Vagina (tissue), 2 donors: ENCODE results near the gene BACE2. TPM values are rescaled to one million over a fixed set of nuclear protein-coding genes. Genes with fewer than 3 reads are reported as not detected.

ENCODE experiments used
- DNase-seq, 2 donors: peaks; one replicate each; pipeline ENCODE4 v3.0.0-alpha.2; 2017; ENCODE audit errors: extremely low spot score in 2 of 2
- H3K27ac ChIP-seq: fragments of 200-600 bp; sonication (generic); one replicate; pipeline ENCODE4 v1.5.1; 2019
- H3K27me3 ChIP-seq: fragments of 200-600 bp; sonication (generic); one replicate; pipeline ENCODE4 v1.5.1; 2019
- H3K36me3 ChIP-seq, 2 donors: fragments of 200-600 bp; sonication (generic); one replicate each; pipeline ENCODE4 v1.5.1; 2017 to 2019
- H3K4me1 ChIP-seq: fragments of 200-600 bp; sonication (generic); one replicate; pipeline ENCODE4 v1.5.1; 2019
- H3K4me3 ChIP-seq, 2 donors: fragments of 200-600 bp; sonication (generic); 1 replicate in 1 of 2; 2 replicates in 1 of 2; pipeline ENCODE4 v1.5.1; 2016 to 2019
- H3K9me3 ChIP-seq: fragments of 200-600 bp; sonication (generic); one replicate; pipeline ENCODE4 v1.5.1; 2019
- POLR2A ChIP-seq, 2 donors: fragments of 450-650 bp; IDR thresholded peaks; one replicate each; pipeline ENCODE4 v1.6.1; 2017; ENCODE audit warnings: antibody characterized with exemption in 2 of 2, mild to moderate bottlenecking in 2 of 2, moderate library complexity in 2 of 2
- POLR2AphosphoS5 ChIP-seq, 2 donors: sonication (generic); formaldehyde crosslinking; IDR thresholded peaks; one replicate each; pipeline ENCODE4 v1.9.0; 2017; ENCODE audit warnings: antibody characterized with exemption in 2 of 2, mild to moderate bottlenecking in 2 of 2, low read depth in 1 of 2; ENCODE audit not compliant: insufficient read depth in 1 of 2
- intact Hi-C: fragments of 100-400 bp; cut with DNase I; formaldehyde crosslinking; loops from one replicate; pipeline ENCODE4 v1.15.1; 2023
- total RNA-seq: library from RNA; depleted of rRNA; stranded (reverse); fragments of >200 nt; gene quantifications from one replicate; pipeline ENCODE4 v1.2.3, GENCODE V29; 2016
- TF ChIP-seq, protein P1 (sequence below), 3 experiments: fragments of 450-650 bp in 2 of 3; fragments of 200-600 bp in 1 of 3; sonication (generic) in 1 of 3; IDR thresholded peaks; one replicate each; pipeline ENCODE4 v1.5.1; 2017 to 2019; ENCODE audit warnings: antibody characterized with exemption in 3 of 3, mild to moderate bottlenecking in 2 of 3, moderate library complexity in 2 of 3

BACE2 gene
- total RNA-seq, 1 donor from 2014 or later = 43.7 TPM

DNA sequence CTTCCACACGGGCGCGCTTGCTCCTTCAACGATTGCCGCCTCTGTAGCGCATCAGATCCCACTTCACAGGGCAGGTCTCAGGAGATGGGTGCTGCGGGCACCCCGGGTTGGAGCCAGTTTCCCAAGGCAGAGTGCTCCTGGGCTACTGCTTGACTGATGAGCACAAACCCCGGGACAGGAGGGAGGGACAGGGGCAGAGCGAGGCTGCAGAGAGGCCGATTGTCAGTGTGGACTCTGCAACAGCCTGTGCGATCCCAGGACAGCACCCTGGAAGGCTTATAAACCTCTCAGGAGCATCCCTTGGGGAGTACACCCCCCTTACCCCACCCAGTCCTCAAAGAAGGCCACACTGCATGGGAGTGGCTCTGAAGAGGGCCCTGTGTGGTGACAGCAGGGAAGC, 28.0 kb upstream of the BACE2 start:
- TF ChIP-seq POLR2A (IDR thresholded peaks at IDR 0.05) (no peak), POLR2AphosphoS5 (IDR thresholded peaks at IDR 0.05; ENCODE audit: insufficient read depth in 1 of 2, low read depth in 1 of 2) (no peak)
- TF ChIP-seq, protein P1, sequence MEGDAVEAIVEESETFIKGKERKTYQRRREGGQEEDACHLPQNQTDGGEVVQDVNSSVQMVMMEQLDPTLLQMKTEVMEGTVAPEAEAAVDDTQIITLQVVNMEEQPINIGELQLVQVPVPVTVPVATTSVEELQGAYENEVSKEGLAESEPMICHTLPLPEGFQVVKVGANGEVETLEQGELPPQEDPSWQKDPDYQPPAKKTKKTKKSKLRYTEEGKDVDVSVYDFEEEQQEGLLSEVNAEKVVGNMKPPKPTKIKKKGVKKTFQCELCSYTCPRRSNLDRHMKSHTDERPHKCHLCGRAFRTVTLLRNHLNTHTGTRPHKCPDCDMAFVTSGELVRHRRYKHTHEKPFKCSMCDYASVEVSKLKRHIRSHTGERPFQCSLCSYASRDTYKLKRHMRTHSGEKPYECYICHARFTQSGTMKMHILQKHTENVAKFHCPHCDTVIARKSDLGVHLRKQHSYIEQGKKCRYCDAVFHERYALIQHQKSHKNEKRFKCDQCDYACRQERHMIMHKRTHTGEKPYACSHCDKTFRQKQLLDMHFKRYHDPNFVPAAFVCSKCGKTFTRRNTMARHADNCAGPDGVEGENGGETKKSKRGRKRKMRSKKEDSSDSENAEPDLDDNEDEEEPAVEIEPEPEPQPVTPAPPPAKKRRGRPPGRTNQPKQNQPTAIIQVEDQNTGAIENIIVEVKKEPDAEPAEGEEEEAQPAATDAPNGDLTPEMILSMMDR (IDR thresholded peaks at IDR 0.05) = no peak
- H3K27me3 ChIP-seq = no peaks in the 10 kb centered on the region
- intact Hi-C loops = no loop called here

DNA sequence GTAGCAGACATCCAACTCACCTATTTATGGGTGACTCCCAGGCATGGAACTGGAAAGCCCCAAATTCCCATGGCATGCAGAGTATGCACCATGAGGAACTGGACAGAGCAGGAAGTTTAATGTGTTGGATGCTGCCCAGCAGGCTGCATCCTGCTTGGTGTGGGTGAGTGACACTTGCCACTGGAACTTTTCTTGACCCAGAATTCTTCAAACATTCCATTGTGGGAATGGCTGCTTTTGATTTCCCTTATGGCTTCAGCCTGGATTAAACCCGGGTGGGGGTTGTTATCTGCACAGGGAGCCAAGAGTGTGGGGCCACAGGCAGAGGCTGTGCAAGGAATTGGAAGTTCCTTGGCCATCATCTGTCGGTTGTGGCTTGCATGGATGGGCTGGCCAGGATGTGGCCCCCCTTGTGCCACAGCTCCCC, 26.9 kb upstream of the BACE2 start:
- H3K27ac ChIP-seq = no peak overlapping the region
- intact Hi-C loops = no loop called here
- no peak for TF ChIP-seq POLR2A (IDR thresholded peaks at IDR 0.05)
- TF ChIP-seq, protein P1 (IDR thresholded peaks at IDR 0.05) = no peak
- no peak for TF ChIP-seq POLR2AphosphoS5 (IDR thresholded peaks at IDR 0.05; ENCODE audit: insufficient read depth in 1 of 2, low read depth in 1 of 2)
- no peak for DNase-seq
- H3K27me3 ChIP-seq = no peaks in the 10 kb centered on the region
- no peaks in the 10 kb centered on the region for H3K36me3 ChIP-seq
- H3K4me3 ChIP-seq = no peak overlapping the region
- no peaks in the 10 kb centered on the region for H3K9me3 ChIP-seq
- H3K4me1 ChIP-seq = peaks cover 18% of the 10 kb centered on the region

More for the DNA sequence above, 28.0 kb upstream of the BACE2 start:
- H3K36me3 ChIP-seq = no peaks in the 10 kb centered on the region
- peaks cover 18% of the 10 kb centered on the region for H3K4me1 ChIP-seq
- no peak overlapping the region for H3K27ac ChIP-seq
- H3K9me3 ChIP-seq = no peaks in the 10 kb centered on the region
- no peak for DNase-seq
- H3K4me3 ChIP-seq = no peak overlapping the region

DNA sequence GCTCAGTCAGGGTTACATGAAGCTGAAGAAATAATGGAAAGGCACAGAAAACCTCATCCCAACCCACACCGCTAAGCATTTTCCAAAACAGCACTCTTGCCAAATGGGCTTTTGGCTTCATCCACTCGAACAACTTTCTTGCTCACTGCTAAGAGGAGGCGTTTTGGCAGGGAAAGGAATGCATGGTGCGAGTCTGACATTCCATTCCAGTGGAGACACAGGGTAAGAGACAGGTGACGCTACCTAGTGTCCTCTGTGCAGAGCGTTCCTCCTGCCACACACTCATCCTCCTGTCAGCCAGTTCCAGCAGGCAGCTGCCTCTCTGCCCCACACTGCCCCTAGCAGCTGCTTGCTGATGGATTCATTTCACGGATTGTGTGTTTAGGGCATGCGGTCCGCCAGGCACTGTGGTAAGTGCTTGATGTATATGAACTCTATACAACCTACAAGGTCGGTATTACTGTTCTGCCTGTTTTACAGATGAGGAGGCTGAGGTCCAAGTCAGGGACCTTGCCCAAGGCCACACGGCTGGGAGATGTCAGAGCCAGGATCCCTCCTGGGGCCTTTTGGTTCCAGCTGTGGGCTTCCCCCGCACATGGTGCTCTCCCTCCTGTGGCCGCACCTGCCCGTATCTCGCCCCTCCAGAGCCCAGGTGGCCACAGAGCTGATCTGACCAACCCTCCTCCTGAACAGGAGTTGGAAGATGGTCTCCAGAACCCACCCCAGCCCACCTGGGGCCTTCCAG, 25.7 kb upstream of the BACE2 start:
- Histone ChIP-seq H3K27me3 (no peaks in the 10 kb centered on the region), H3K4me1 (peaks cover 18% of the 10 kb centered on the region), H3K36me3 (no peaks in the 10 kb centered on the region), H3K4me3 (no peak overlapping the region), H3K9me3 (no peaks in the 10 kb centered on the region), H3K27ac (no peak overlapping the region)
- no peak for DNase-seq
- TF ChIP-seq, protein P1 (IDR thresholded peaks at IDR 0.05) = no peak
- intact Hi-C loops = no loop called here

DNA sequence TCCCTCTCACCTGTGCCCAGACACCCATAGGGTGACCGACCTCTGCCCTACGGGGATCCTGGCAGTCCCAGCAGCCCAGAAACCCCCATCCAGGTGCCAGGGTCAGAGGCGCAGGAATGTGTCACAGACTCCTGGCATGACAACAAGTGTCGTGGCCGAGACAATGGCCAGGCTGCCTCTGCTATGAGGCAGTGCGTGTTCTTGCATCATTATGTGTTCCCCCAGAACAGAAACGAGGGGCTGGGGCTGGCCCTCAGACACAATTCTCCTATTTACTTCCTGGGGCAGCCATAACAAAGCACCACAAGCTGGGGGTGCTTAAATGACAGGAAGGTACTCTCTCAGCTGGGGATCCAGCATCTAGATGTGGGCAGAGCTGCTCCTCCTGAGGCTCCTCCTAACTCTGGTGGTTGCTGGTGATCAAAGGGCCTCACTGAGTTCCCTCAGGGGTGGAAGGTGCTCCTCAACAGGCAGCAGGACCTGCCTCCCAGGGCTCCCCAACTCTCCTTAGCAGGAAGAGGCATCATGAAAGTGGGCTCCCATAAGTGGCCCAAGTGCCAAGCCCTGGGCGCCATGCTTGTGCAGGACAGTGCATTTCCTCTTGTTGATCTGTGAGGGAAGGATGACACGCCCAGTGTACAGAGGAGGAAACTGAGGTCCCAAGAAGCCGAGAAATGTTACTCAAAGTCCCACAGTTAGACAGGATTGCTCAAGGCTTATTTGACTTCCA, 24.2 kb upstream of the BACE2 start:
- H3K27ac ChIP-seq = no peak overlapping the region
- H3K4me1 ChIP-seq = peaks cover 18% of the 10 kb centered on the region
- no peak for DNase-seq
- H3K4me3 ChIP-seq = no peak overlapping the region
- H3K27me3 ChIP-seq = no peaks in the 10 kb centered on the region
- intact Hi-C loops = no loop called here
- no peaks in the 10 kb centered on the region for H3K9me3 ChIP-seq
- TF ChIP-seq, protein P1 (IDR thresholded peaks at IDR 0.05) = no peak
- TF ChIP-seq POLR2A (IDR thresholded peaks at IDR 0.05) = no peak
- no peak for TF ChIP-seq POLR2AphosphoS5 (IDR thresholded peaks at IDR 0.05; ENCODE audit: insufficient read depth in 1 of 2, low read depth in 1 of 2)
- no peaks in the 10 kb centered on the region for H3K36me3 ChIP-seq
